Thyroid gland (tissue), 4 donors: ENCODE results near the gene WDR75.
"Not testable (repeated sequence)": the region's sequence is repeated elsewhere in the genome, so short reads cannot be mapped to it uniquely, and the experiment has no call there.

Experiments used
- POLR2A ChIP-seq, 2 donors: fragments of 450-650 bp; IDR thresholded peaks; one replicate each; pipeline ENCODE4 v1.6.1; 2017; ENCODE audit warnings: antibody characterized with exemption in 2 of 2, mild to moderate bottlenecking in 2 of 2, moderate library complexity in 1 of 2
- TF ChIP-seq, protein P1 (sequence below), 6 experiments: fragments of 200-600 bp in 3 of 6; fragments of 450-650 bp in 3 of 6; sonication (generic) in 3 of 6; IDR thresholded peaks; one replicate each; pipeline ENCODE4 v1.5.1; 2016 to 2019; ENCODE audit warnings: antibody characterized with exemption in 6 of 6, mild to moderate bottlenecking in 2 of 6, inconsistent platforms in 1 of 6, moderate library complexity in 1 of 6

DNA sequence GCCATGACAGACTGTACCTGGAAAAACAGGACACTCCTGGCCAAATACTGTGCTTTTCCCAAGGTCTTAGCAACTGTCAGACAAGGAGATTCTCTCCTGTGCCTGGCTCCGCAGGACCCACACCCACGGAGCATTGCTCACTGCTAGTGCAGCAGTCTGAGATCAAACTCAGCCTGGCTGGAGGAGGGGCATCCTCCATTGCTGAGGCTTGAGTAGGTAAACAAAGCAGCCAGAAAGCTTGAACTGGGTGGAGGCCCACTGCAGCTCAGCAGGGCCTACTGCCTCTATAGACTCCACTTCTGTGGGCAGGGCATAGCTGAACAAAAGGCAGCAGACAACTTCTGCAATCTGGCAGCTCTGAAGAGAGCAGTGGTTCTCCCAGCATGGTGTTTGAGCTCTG, 10.8 kb upstream of the WDR75 start:
- TF ChIP-seq POLR2A (IDR thresholded peaks at IDR 0.05), result not testable (repeated sequence)
- TF ChIP-seq, protein P1, sequence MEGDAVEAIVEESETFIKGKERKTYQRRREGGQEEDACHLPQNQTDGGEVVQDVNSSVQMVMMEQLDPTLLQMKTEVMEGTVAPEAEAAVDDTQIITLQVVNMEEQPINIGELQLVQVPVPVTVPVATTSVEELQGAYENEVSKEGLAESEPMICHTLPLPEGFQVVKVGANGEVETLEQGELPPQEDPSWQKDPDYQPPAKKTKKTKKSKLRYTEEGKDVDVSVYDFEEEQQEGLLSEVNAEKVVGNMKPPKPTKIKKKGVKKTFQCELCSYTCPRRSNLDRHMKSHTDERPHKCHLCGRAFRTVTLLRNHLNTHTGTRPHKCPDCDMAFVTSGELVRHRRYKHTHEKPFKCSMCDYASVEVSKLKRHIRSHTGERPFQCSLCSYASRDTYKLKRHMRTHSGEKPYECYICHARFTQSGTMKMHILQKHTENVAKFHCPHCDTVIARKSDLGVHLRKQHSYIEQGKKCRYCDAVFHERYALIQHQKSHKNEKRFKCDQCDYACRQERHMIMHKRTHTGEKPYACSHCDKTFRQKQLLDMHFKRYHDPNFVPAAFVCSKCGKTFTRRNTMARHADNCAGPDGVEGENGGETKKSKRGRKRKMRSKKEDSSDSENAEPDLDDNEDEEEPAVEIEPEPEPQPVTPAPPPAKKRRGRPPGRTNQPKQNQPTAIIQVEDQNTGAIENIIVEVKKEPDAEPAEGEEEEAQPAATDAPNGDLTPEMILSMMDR (IDR thresholded peaks at IDR 0.05), result not testable (repeated sequence)
